IPS-18c (cell line): ENCODE data around the gene PIGU.
"Not testable (repeated sequence)": the region's sequence is repeated elsewhere in the genome, so short reads cannot be mapped to it uniquely, and the experiment has no call there.

Experiments
- H3K4me3 ChIP-seq: 2 replicates; pipeline ENCODE4 v1.7.0; 2013; ENCODE audit warnings: low read depth, mild to moderate bottlenecking, low read length, moderate library complexity; ENCODE audit not compliant: insufficient read depth
- H3K9me3 ChIP-seq: one replicate; pipeline ENCODE4 v1.6.1; 2013; ENCODE audit warnings: mild to moderate bottlenecking, low read length, moderate library complexity; ENCODE audit not compliant: control insufficient read depth, insufficient read depth

PIGU gene

GRCh38 chr20:34680586-34681175 is 3.8 kb upstream of the PIGU start:
- no peaks in the 10 kb centered on the region for H3K9me3 ChIP-seq
- no peak overlapping the region for H3K4me3 ChIP-seq

- H3K9me3 ChIP-seq: no peaks in the 10 kb centered on the region
- H3K4me3 ChIP-seq: peak overlapping the region; percentile 91
Measured at GRCh38 chr20:34675993-34676641, 775 bp downstream of the PIGU start.

GRCh38 chr20:34675561-34675960 is 1.3 kb downstream of the PIGU start:
- peak overlapping the region; percentile 91; the same call in 1 of the 2 replicates for H3K4me3 ChIP-seq
- H3K9me3 ChIP-seq: no peaks in the 10 kb centered on the region

- H3K9me3 ChIP-seq: no peaks in the 10 kb centered on the region
Measured at GRCh38 chr20:34673412-34673811, 3.5 kb downstream of the PIGU start.

DNA sequence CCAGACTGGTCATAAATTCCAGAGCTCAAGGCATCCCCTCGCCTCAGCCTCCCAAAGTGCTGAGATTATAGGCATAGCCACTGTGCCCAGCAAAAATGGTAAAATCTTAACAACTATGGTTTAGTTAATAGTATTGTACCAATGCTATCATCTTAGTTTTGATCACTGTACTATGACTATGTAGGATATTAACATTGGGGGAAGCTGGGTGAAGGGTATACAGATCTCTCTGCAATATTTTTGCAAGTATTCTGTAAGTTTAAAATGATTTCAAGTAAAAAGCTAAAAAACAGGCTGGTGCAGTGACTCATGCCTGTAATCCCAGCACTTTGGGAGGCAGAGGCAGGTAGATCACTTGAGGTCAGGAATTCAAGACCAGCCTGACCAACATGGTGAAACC is 7.8 kb downstream of the PIGU start:
- H3K4me3 ChIP-seq: no peak overlapping the region
- H3K9me3 ChIP-seq: no peaks in the 10 kb centered on the region

More at GRCh38 chr20:34673412-34673811, 3.5 kb downstream of the PIGU start:
- H3K4me3 ChIP-seq: no peak overlapping the region

- not testable (repeated sequence) for H3K9me3 ChIP-seq, H3K4me3 ChIP-seq
Measured at GRCh38 chr20:34664751-34665150, 12.1 kb downstream of the PIGU start.

- no peaks in the 10 kb centered on the region for H3K9me3 ChIP-seq
- no peak overlapping the region for H3K4me3 ChIP-seq
Measured at GRCh38 chr20:34663213-34663943, 13.5 kb downstream of the PIGU start.

GRCh38 chr20:34661811-34662210 is 15.1 kb downstream of the PIGU start:
- H3K9me3 ChIP-seq, H3K4me3 ChIP-seq: not testable (repeated sequence)

DNA sequence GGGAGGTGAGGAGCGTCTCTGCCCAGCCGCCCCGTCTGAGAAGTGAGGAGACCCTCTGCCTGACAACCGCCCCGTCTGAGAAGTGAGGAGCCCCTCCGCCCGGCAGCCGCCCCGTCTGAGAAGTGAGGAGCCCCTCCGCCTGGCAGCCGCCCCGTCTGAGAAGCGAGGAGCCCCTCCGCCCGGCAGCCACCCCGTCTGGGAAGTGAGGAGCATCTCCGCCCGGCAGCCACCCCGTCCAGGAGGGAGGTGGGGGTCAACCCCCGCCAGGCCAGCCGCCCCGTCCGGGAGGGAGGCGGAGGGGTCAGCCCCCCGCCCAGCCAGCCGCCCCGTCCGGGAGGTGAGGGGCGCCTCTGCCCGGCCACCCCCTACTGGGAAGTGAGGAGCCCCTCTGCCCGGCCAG is 18.2 kb downstream of the PIGU start:
- H3K9me3 ChIP-seq, H3K4me3 ChIP-seq: not testable (repeated sequence)

DNA sequence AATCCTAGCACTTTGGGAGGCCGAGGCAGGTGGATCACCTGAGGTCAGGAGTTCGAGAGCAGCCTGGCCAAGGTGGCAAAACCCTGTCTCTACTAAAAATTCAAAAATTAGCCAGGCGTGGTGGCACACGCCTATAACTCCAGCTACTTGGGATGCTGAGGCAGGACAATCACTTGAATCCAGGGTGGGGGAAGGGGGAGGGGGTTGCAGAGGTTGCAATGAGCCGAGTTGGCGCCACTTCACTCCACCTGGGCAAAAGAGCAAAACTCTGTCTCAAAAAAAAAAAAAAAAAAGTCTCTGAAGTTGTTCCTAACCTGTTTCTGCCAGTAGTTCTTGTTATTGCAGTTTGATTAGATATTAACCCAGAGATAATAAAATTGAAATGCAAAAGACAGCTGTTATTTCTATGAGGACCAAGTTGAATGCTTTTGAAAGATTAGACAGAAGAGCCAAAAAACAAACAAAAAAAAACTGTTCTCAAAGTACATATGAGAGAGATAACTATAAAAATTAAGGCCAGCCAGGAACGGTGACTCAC is 22.6 kb downstream of the PIGU start:
- Histone ChIP-seq H3K4me3 (no peak overlapping the region), H3K9me3 (no peaks in the 10 kb centered on the region)

GRCh38 chr20:34651200-34651599 is 25.7 kb downstream of the PIGU start:
- no peak overlapping the region for H3K4me3 ChIP-seq
- H3K9me3 ChIP-seq: no peaks in the 10 kb centered on the region

DNA sequence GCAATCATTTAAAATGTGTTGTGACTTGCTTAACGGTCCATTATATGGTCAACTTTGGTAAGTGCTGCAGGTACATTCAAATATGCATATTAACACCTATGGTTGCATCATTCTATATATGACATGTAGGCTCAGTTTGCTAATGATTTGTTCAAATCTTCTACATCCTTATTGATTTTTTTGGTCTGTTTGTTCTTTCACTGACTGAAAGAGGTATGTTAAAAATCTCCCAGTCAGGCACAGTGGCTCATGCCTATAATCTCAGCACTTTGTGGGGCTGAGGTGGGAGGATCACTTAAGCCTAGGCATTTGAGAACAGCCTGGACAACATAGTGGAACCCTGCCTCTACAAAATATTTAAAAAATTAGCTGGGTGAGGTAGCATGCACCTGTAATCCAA is 29.2 kb downstream of the PIGU start:
- Histone ChIP-seq H3K9me3 (no peaks in the 10 kb centered on the region), H3K4me3 (no peak overlapping the region)

DNA sequence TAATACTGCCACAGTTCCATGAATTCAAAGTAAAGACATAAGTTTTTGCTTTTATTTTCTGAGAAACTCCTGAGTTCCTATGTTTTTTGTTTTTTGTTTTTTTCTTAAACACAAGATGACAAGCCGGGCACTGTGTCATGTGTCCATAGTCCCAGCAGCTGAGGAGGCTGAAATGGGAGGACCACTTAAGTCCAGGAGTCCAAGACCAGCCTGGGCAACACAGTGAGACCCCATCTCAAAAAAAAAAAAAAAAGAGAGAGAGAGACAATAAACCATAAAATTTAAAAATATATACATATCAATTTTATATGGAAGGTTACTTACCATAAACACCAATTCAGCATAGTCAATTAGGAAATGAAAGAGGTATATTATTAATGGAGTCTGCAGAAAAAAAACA is 31.9 kb downstream of the PIGU start:
- no peaks in the 10 kb centered on the region for H3K9me3 ChIP-seq
- no peak overlapping the region for H3K4me3 ChIP-seq

DNA sequence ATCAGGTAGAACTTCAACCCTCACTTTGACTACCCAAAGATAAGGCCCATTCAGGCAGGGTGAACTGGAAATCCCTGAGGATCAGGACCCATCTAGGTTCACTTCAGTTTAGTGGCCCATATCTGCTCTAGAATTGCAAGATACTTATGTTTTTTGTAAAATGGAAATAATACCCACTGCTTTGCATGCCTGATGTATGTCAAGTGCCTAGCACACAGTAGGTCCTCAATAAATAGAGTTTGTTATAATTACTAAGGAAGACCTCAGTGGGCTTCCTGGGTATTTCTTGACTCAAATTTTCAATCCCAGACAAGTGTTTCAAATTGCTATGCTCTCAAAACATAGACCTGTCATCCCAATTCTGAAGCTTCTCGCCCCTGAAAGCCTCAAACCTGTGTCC is 32.5 kb downstream of the PIGU start:
- Histone ChIP-seq H3K4me3 (no peak overlapping the region), H3K9me3 (no peaks in the 10 kb centered on the region)

GRCh38 chr20:34643928-34644327 is 33.0 kb downstream of the PIGU start:
- H3K4me3 ChIP-seq: no peak overlapping the region
- no peaks in the 10 kb centered on the region for H3K9me3 ChIP-seq

- Histone ChIP-seq H3K4me3 (no peak overlapping the region), H3K9me3 (no peaks in the 10 kb centered on the region)
Measured at GRCh38 chr20:34642009-34642408, 34.9 kb downstream of the PIGU start.

DNA sequence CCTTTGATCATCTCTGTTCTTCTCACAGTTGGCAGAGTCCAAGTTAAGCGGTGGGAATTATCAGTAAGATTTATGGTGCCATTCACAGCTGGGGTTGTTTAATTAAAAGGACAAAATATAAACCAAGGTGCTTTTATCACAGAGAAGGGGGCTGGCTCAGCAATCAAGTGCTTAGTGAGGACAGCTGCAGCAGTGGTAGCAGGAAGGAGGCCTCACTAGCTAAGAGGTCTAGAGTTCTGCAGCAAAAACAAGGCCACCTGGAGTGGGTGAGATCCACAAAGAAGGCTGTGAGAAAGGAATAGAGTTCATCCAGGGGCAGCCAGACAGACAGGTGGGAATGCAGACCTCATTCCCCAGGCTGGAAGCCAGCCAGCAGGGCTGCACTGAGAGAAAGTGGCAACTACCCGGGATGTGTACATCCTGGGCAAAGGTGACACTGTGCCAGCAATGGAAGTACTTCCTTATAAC is 37.1 kb downstream of the PIGU start:
- Histone ChIP-seq H3K9me3 (no peaks in the 10 kb centered on the region), H3K4me3 (no peak overlapping the region)

DNA sequence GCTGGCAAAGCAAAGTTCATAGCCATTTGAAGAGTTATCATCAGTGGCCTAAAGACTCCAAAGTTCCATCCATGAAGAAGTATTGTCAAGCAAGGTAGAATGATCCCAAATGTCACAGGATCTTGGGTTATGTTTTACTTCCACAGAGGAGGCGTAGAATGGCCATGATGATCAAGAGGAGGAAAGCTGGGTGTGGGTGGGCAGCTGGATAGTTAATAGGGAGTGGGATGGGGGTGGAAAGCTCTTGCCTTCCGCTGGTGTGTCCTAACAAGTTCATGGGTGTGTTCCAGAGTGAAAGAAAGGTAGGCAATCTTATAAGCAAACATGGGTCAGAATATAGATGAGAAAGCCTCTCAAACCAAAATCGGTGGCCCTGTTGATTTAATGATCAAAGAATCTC is 38.4 kb downstream of the PIGU start:
- no peak overlapping the region for H3K4me3 ChIP-seq
- no peaks in the 10 kb centered on the region for H3K9me3 ChIP-seq
